Esophagus squamous epithelium (tissue), 4 donors: Measurements from ENCODE around the gene AADACL2.

Experiments used
- POLR2A ChIP-seq, 4 donors: fragments of 450-650 bp; IDR thresholded peaks; one replicate each; pipeline ENCODE4 v1.6.1; 2017; ENCODE audit warnings: antibody characterized with exemption in 4 of 4, mild to moderate bottlenecking in 4 of 4, moderate library complexity in 3 of 4
- TF ChIP-seq, protein P1 (sequence below), 6 experiments: fragments of 450-650 bp in 4 of 6; fragments of 200-600 bp in 2 of 6; sonication (generic) in 2 of 6; IDR thresholded peaks; one replicate each; pipeline ENCODE4 v1.5.1; 2016 to 2019; ENCODE audit warnings: antibody characterized with exemption in 6 of 6, mild to moderate bottlenecking in 4 of 6, moderate library complexity in 4 of 6

DNA sequence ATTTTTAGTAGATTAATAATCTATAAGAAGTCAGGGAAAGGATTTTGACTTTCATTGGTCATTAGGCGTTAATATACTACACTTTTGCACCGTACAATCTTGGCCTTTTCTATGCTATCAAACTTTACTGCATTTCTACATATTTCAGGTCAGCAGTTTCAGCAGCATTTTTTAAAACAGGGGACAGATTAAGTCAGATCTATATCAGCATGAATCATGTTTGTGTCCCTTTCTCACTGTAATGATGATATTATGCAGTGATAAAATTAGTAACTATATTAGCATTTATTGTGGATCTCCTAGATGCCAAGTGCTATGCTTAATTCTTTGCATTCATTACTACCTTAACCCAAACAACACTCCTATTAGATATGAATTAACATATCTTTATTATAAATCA is 59.9 kb downstream of the AADACL2 start:
- TF ChIP-seq, protein P1, sequence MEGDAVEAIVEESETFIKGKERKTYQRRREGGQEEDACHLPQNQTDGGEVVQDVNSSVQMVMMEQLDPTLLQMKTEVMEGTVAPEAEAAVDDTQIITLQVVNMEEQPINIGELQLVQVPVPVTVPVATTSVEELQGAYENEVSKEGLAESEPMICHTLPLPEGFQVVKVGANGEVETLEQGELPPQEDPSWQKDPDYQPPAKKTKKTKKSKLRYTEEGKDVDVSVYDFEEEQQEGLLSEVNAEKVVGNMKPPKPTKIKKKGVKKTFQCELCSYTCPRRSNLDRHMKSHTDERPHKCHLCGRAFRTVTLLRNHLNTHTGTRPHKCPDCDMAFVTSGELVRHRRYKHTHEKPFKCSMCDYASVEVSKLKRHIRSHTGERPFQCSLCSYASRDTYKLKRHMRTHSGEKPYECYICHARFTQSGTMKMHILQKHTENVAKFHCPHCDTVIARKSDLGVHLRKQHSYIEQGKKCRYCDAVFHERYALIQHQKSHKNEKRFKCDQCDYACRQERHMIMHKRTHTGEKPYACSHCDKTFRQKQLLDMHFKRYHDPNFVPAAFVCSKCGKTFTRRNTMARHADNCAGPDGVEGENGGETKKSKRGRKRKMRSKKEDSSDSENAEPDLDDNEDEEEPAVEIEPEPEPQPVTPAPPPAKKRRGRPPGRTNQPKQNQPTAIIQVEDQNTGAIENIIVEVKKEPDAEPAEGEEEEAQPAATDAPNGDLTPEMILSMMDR (IDR thresholded peaks at IDR 0.05) = no peak
- no peak for TF ChIP-seq POLR2A (IDR thresholded peaks at IDR 0.05)
